Calu3 (cell line): Measurements from ENCODE around the gene INVS. TPM values are rescaled to one million over a fixed set of nuclear protein-coding genes. Genes with fewer than 3 reads are reported as not detected.
"Not testable (repeated sequence)": the region's sequence is repeated elsewhere in the genome, so short reads cannot be mapped to it uniquely, and the experiment has no call there.

ENCODE experiments used
- BruUV-seq: library from RNA; stranded (reverse); fragments of 400-500 nt; replicated peaks from 2 replicates; lab custom pipeline; 2021; lab: Mats Ljungman, UMichigan
- CTCF ChIA-PET: fragments of 300-600 bp; sonication (Branson Sonifier 250); formaldehyde crosslinking; loops from one replicate; lab custom pipeline; 2022; ENCODE audit warnings: antibody characterized with exemption; lab: Charles Lee
- DNase-seq: peaks from one replicate; pipeline ENCODE4 v3.0.0; 2022
- H3K27ac Mint-ChIP-seq: one replicate; pipeline ENCODE4 v1.8.0; 2022; ENCODE audit warnings: mixed read lengths; ENCODE audit not compliant: unreplicated experiment
- H3K27me3 Mint-ChIP-seq: one replicate; pipeline ENCODE4 v1.8.0; 2022; ENCODE audit warnings: mixed read lengths; ENCODE audit not compliant: unreplicated experiment
- H3K36me3 Mint-ChIP-seq: one replicate; pipeline ENCODE4 v1.8.0; 2022; ENCODE audit warnings: mild to moderate bottlenecking, moderate library complexity, mixed read lengths; ENCODE audit not compliant: insufficient read depth, unreplicated experiment
- H3K4me1 Mint-ChIP-seq: one replicate; pipeline ENCODE4 v1.8.0; 2022; ENCODE audit warnings: mild to moderate bottlenecking, low read depth, mixed read lengths; ENCODE audit not compliant: unreplicated experiment
- H3K4me3 Mint-ChIP-seq: one replicate; pipeline ENCODE4 v1.8.0; 2022; ENCODE audit warnings: mild to moderate bottlenecking, low read depth, moderate library complexity, mixed read lengths; ENCODE audit not compliant: unreplicated experiment
- H3K9me3 Mint-ChIP-seq: one replicate; pipeline ENCODE4 v1.8.0; 2022; ENCODE audit warnings: low read depth, mixed read lengths; ENCODE audit not compliant: unreplicated experiment
- CTCF ChIP-seq: fragments of 200-600 bp; IDR thresholded peaks from one replicate; pipeline ENCODE4 v1.8.0; 2022; ENCODE audit warnings: antibody characterized with exemption; ENCODE audit not compliant: unreplicated experiment
- intact Hi-C: fragments of 100-400 bp; cut with micrococcal nuclease; formaldehyde crosslinking; loops from one replicate; pipeline ENCODE4 v1.10.0; 2022; ENCODE audit not compliant: unreplicated experiment
- total RNA-seq: library from RNA; stranded (reverse); gene quantifications from 2 replicates; pipeline ENCODE4 v1.2.3, GENCODE V29; 2022

Gene INVS
- total RNA-seq, 1 experiment from 2014 or later, result 12.4 TPM

- CTCF ChIA-PET, result no interaction called here
- TF ChIP-seq CTCF, result no peak
- no peaks in the 10 kb centered on the region for H3K9me3 Mint-ChIP-seq
- H3K27me3 Mint-ChIP-seq, result no peaks in the 10 kb centered on the region
- H3K27ac Mint-ChIP-seq, result no peak overlapping the region
- DNase-seq, result no peak
- no TSS peak for BruUV-seq
- no peaks in the 10 kb centered on the region for H3K4me1 Mint-ChIP-seq
- no peak overlapping the region for H3K4me3 Mint-ChIP-seq
- intact Hi-C loops, result no loop called here
- H3K36me3 Mint-ChIP-seq, result no peaks in the 10 kb centered on the region
Measured at GRCh38 chr9:100057624-100058023, 41.4 kb upstream of the INVS start.

- TF ChIP-seq CTCF, result no peak
- Mint-ChIP-seq H3K36me3 (no peaks in the 10 kb centered on the region), H3K4me1 (no peaks in the 10 kb centered on the region), H3K9me3 (no peaks in the 10 kb centered on the region), H3K27me3 (no peaks in the 10 kb centered on the region), H3K4me3 (no peak overlapping the region), H3K27ac (no peak overlapping the region)
- DNase-seq, result no peak
- no TSS peak for BruUV-seq
- intact Hi-C loops, result no loop called here
- CTCF ChIA-PET, result no interaction called here
Measured at GRCh38 chr9:100058699-100059579, 40.1 kb upstream of the INVS start.

GRCh38 chr9:100062683-100063082 is 36.4 kb upstream of the INVS start:
- BruUV-seq, H3K27ac Mint-ChIP-seq: not testable (repeated sequence)

GRCh38 chr9:100063185-100063584 is 35.9 kb upstream of the INVS start:
- no peaks in the 10 kb centered on the region for H3K27me3 Mint-ChIP-seq
- CTCF ChIA-PET, result no interaction called here
- H3K4me3 Mint-ChIP-seq, result no peak overlapping the region

More at GRCh38 chr9:100062683-100063082, 36.4 kb upstream of the INVS start:
- H3K9me3 Mint-ChIP-seq, H3K27me3 Mint-ChIP-seq, H3K36me3 Mint-ChIP-seq, intact Hi-C loops, H3K4me1 Mint-ChIP-seq, CTCF ChIA-PET, DNase-seq, H3K4me3 Mint-ChIP-seq: not testable (repeated sequence)

More at GRCh38 chr9:100063185-100063584, 35.9 kb upstream of the INVS start:
- Mint-ChIP-seq H3K4me1 (no peaks in the 10 kb centered on the region), H3K9me3 (no peaks in the 10 kb centered on the region), H3K27ac (no peak overlapping the region), H3K36me3 (no peaks in the 10 kb centered on the region)
- BruUV-seq, result no TSS peak
- no peak for TF ChIP-seq CTCF
- DNase-seq, result no peak
- intact Hi-C loops, result no loop called here
